SK-N-SH (cell line): ENCODE results near the gene CDH3.

Experiments used
- CHD2 ChIP-seq: fragments of 150-350 bp; IDR thresholded peaks from 2 replicates; pipeline ENCODE4 v1.6.1; 2018; ENCODE audit warnings: low read length; ENCODE audit not compliant: partially characterized antibody
- CTCF ChIP-seq: fragments of 200-600 bp; sonication (generic); IDR thresholded peaks from 2 replicates; pipeline ENCODE4 v1.6.1; 2017; ENCODE audit warnings: antibody characterized with exemption, mild to moderate bottlenecking, moderate library complexity
- EP300 ChIP-seq, 2 experiments: IDR thresholded peaks; 2 replicates each; pipeline versions ENCODE4 v1.4.0 to v1.6.1; 2012; ENCODE audit warnings: borderline replicate concordance in 1 of 2, low read depth in 1 of 2, low read length in 1 of 2

- no peak for TF ChIP-seq CTCF
- no peak for TF ChIP-seq CHD2
- no peak for TF ChIP-seq EP300 (IDR thresholded peaks at IDR 0.05; ENCODE audit: borderline replicate concordance in 1 of 2, low read depth in 1 of 2, low read length in 1 of 2)
Measured at GRCh38 chr16:68698091-68698490, 53.0 kb downstream of the CDH3 start.
